ENCODE data around the gene ZSWIM8.

DNA sequence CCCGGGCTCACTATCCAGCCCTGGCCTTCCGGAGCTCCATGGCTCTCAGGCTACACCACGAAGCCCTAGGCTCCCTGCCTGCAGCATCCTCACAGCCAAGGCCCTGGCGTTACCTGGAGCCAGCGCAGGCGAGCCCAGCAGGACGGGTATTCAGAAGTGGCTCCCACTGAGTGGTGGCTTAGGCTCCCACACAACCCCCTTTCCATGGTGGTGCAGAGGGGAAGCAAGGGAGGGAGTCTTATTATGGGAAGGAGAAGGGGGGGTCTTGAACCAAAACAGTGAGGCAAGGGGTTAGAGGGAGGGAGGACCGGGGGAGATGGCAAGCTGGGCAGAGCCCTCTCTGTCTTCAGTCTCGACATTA lies 55.6 kb downstream of the ZSWIM8 start:
- TF ChIP-seq, protein P1, sequence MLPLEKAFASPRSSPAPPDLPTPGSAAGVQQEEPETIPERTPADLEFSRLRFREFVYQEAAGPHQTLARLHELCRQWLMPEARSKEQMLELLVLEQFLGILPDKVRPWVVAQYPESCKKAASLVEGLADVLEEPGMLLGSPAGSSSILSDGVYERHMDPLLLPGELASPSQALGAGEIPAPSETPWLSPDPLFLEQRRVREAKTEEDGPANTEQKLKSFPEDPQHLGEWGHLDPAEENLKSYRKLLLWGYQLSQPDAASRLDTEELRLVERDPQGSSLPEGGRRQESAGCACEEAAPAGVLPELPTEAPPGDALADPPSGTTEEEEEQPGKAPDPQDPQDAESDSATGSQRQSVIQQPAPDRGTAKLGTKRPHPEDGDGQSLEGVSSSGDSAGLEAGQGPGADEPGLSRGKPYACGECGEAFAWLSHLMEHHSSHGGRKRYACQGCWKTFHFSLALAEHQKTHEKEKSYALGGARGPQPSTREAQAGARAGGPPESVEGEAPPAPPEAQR (tag by site-specific recombination; IDR thresholded peaks at IDR 0.05): no peak
- TF ChIP-seq, protein P2, sequence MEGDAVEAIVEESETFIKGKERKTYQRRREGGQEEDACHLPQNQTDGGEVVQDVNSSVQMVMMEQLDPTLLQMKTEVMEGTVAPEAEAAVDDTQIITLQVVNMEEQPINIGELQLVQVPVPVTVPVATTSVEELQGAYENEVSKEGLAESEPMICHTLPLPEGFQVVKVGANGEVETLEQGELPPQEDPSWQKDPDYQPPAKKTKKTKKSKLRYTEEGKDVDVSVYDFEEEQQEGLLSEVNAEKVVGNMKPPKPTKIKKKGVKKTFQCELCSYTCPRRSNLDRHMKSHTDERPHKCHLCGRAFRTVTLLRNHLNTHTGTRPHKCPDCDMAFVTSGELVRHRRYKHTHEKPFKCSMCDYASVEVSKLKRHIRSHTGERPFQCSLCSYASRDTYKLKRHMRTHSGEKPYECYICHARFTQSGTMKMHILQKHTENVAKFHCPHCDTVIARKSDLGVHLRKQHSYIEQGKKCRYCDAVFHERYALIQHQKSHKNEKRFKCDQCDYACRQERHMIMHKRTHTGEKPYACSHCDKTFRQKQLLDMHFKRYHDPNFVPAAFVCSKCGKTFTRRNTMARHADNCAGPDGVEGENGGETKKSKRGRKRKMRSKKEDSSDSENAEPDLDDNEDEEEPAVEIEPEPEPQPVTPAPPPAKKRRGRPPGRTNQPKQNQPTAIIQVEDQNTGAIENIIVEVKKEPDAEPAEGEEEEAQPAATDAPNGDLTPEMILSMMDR (tag by site-specific recombination; IDR thresholded peaks at IDR 0.05): no peak
- TF ChIP-seq PRDM1 (tag by site-specific recombination; IDR thresholded peaks at IDR 0.05): no peak
- TF ChIP-seq, protein P3, sequence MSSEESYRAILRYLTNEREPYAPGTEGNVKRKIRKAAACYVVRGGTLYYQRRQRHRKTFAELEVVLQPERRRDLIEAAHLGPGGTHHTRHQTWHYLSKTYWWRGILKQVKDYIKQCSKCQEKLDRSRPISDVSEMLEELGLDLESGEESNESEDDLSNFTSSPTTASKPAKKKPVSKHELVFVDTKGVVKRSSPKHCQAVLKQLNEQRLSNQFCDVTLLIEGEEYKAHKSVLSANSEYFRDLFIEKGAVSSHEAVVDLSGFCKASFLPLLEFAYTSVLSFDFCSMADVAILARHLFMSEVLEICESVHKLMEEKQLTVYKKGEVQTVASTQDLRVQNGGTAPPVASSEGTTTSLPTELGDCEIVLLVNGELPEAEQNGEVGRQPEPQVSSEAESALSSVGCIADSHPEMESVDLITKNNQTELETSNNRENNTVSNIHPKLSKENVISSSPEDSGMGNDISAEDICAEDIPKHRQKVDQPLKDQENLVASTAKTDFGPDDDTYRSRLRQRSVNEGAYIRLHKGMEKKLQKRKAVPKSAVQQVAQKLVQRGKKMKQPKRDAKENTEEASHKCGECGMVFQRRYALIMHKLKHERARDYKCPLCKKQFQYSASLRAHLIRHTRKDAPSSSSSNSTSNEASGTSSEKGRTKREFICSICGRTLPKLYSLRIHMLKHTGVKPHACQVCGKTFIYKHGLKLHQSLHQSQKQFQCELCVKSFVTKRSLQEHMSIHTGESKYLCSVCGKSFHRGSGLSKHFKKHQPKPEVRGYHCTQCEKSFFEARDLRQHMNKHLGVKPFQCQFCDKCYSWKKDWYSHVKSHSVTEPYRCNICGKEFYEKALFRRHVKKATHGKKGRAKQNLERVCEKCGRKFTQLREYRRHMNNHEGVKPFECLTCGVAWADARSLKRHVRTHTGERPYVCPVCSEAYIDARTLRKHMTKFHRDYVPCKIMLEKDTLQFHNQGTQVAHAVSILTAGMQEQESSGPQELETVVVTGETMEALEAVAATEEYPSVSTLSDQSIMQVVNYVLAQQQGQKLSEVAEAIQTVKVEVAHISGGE (tag by site-specific recombination; conservative IDR thresholded peaks at IDR 0.05; ENCODE audit: low read depth): no peak
- TF ChIP-seq, protein P4, sequence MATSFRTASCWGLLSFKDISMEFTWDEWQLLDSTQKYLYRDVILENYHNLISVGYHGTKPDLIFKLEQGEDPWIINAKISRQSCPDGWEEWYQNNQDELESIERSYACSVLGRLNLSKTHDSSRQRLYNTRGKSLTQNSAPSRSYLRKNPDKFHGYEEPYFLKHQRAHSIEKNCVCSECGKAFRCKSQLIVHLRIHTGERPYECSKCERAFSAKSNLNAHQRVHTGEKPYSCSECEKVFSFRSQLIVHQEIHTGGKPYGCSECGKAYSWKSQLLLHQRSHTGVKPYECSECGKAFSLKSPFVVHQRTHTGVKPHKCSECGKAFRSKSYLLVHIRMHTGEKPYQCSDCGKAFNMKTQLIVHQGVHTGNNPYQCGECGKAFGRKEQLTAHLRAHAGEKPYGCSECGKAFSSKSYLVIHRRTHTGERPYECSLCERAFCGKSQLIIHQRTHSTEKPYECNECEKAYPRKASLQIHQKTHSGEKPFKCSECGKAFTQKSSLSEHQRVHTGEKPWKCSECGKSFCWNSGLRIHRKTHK (tag by site-specific recombination; IDR thresholded peaks at IDR 0.05): no peak

Data from HEK293 (cell line).